ENCODE measurements around the gene OR4K1.
"Not testable (repeated sequence)": the region's sequence is repeated elsewhere in the genome, so short reads cannot be mapped to it uniquely, and the experiment has no call there.

DNA sequence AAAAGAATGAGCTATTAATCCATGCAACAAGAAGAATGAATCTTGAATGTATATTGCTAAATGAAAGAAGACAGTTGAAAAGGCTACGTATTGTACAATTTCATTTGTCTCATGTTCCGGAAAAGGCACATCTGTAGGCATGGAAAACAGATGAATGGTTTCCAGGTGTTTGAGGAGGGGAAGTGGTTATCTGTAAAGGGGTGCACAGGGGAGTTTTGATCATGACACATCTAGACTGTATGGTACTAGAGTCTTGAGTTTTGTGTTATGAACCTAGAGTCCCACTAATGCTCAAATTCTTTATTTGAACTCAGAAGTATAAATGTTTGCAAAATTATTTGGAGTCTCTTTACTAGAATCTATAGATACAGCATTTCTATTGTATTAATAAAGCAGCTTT lies 39.0 kb downstream of the OR4K1 start:
- TF ChIP-seq, protein P1, sequence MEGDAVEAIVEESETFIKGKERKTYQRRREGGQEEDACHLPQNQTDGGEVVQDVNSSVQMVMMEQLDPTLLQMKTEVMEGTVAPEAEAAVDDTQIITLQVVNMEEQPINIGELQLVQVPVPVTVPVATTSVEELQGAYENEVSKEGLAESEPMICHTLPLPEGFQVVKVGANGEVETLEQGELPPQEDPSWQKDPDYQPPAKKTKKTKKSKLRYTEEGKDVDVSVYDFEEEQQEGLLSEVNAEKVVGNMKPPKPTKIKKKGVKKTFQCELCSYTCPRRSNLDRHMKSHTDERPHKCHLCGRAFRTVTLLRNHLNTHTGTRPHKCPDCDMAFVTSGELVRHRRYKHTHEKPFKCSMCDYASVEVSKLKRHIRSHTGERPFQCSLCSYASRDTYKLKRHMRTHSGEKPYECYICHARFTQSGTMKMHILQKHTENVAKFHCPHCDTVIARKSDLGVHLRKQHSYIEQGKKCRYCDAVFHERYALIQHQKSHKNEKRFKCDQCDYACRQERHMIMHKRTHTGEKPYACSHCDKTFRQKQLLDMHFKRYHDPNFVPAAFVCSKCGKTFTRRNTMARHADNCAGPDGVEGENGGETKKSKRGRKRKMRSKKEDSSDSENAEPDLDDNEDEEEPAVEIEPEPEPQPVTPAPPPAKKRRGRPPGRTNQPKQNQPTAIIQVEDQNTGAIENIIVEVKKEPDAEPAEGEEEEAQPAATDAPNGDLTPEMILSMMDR (IDR thresholded peaks at IDR 0.05), result not testable (repeated sequence)
- TF ChIP-seq POLR2A (IDR thresholded peaks at IDR 0.05), result not testable (repeated sequence)
